Liver (tissue), 9 donors: ENCODE measurements around the gene ARPC5L. TPM values are rescaled to one million over a fixed set of nuclear protein-coding genes. Genes with fewer than 3 reads are reported as not detected.

Experiments used
- DNase-seq: peaks from one replicate; pipeline ENCODE4 v3.0.0-alpha.2; 2017; ENCODE audit warnings: low spot score
- H3K27ac ChIP-seq, 2 donors: one replicate each; pipeline ENCODE4 v1.7.0; 2013; ENCODE audit warnings: inconsistent platforms in 2 of 2, low read length in 2 of 2, control low read depth in 1 of 2, low read depth in 1 of 2, mild to moderate bottlenecking in 1 of 2
- H3K27me3 ChIP-seq, 4 donors: one replicate each; pipeline versions ENCODE4 v1.6.1 to v1.7.0; 2013; ENCODE audit warnings: low read length in 3 of 4, inconsistent platforms in 1 of 4, mild to moderate bottlenecking in 1 of 4, moderate library complexity in 1 of 4; ENCODE audit not compliant: control insufficient read depth in 4 of 4, insufficient read depth in 4 of 4
- H3K36me3 ChIP-seq, 4 donors: one replicate each; pipeline versions ENCODE4 v1.6.1 to v1.7.0; 2013; ENCODE audit warnings: low read length in 3 of 4, mild to moderate bottlenecking in 3 of 4, low read depth in 1 of 4, moderate library complexity in 1 of 4; ENCODE audit not compliant: control insufficient read depth in 4 of 4, insufficient read depth in 3 of 4
- H3K4me1 ChIP-seq, 4 donors: one replicate each; pipeline versions ENCODE4 v1.6.1 to v1.7.0; 2013; ENCODE audit warnings: low read length in 3 of 4, mild to moderate bottlenecking in 3 of 4, moderate library complexity in 1 of 4; ENCODE audit not compliant: control insufficient read depth in 4 of 4, insufficient read depth in 4 of 4
- H3K4me3 ChIP-seq, 3 donors: one replicate each; pipeline versions ENCODE4 v1.6.1 to v1.7.0; 2013; ENCODE audit warnings: low read length in 3 of 3, control low read depth in 1 of 3, low read depth in 1 of 3, mild to moderate bottlenecking in 1 of 3
- H3K9ac ChIP-seq, 2 donors: one replicate each; pipeline ENCODE4 v1.7.0; 2013; ENCODE audit warnings: low read length in 2 of 2, mild to moderate bottlenecking in 2 of 2, moderate library complexity in 2 of 2, control low read depth in 1 of 2, low read depth in 1 of 2
- H3K9me3 ChIP-seq, 4 donors: one replicate each; pipeline versions ENCODE4 v1.6.1 to v1.7.0; 2013; ENCODE audit warnings: low read length in 3 of 4; ENCODE audit not compliant: control insufficient read depth in 4 of 4
- CTCF ChIP-seq: fragments of 150-350 bp; IDR thresholded peaks from 2 replicates; pipeline ENCODE4 v1.5.1; 2017; ENCODE audit warnings: improper control_type of control experiment, low read depth, low read length; ENCODE audit not compliant: missing input control
- EGR1 ChIP-seq, 2 donors: IDR thresholded peaks; 2 replicates each; pipeline ENCODE4 v1.6.1; 2016 to 2018; ENCODE audit warnings: antibody characterized with exemption in 2 of 2, low read depth in 2 of 2
- FOXA1 ChIP-seq: IDR thresholded peaks from 2 replicates; pipeline ENCODE4 v1.6.1; 2016; ENCODE audit warnings: antibody characterized with exemption
- FOXA2 ChIP-seq: IDR thresholded peaks from 2 replicates; pipeline ENCODE4 v1.6.1; 2016; ENCODE audit warnings: antibody characterized with exemption
- GABPA ChIP-seq, 2 donors: IDR thresholded peaks in 1 of 2; conservative IDR thresholded peaks in 1 of 2; 2 replicates each; pipeline ENCODE4 v1.6.1; 2016; ENCODE audit warnings: antibody characterized with exemption in 2 of 2, mild to moderate bottlenecking in 1 of 2, moderate library complexity in 1 of 2
- HNF4A ChIP-seq, 2 donors: conservative IDR thresholded peaks; 2 replicates each; pipeline ENCODE4 v1.6.1; 2016; ENCODE audit warnings: antibody characterized with exemption in 2 of 2, mild to moderate bottlenecking in 2 of 2
- HNF4G ChIP-seq: IDR thresholded peaks from 2 replicates; pipeline ENCODE4 v1.6.1; 2016; ENCODE audit warnings: antibody characterized with exemption
- JUND ChIP-seq, 2 donors: IDR thresholded peaks; 2 replicates each; pipeline ENCODE4 v1.6.1; 2016; ENCODE audit warnings: antibody characterized with exemption in 2 of 2
- MAX ChIP-seq: IDR thresholded peaks from 2 replicates; pipeline ENCODE4 v1.6.1; 2016; ENCODE audit warnings: antibody characterized with exemption
- NR2F2 ChIP-seq: IDR thresholded peaks from 2 replicates; pipeline ENCODE4 v1.6.1; 2016; ENCODE audit warnings: antibody characterized with exemption
- RAD21 ChIP-seq, 2 donors: IDR thresholded peaks; 2 replicates each; pipeline ENCODE4 v1.6.1; 2016; ENCODE audit warnings: antibody characterized with exemption in 2 of 2, mild to moderate bottlenecking in 2 of 2
- RXRA ChIP-seq, 2 donors: IDR thresholded peaks; 2 replicates each; pipeline ENCODE4 v1.6.1; 2017 to 2018; ENCODE audit warnings: antibody characterized with exemption in 2 of 2, mild to moderate bottlenecking in 1 of 2
- SP1 ChIP-seq: IDR thresholded peaks from 2 replicates; pipeline ENCODE4 v1.6.1; 2018; ENCODE audit warnings: antibody characterized with exemption, mild to moderate bottlenecking
- TAF1 ChIP-seq: conservative IDR thresholded peaks from 2 replicates; pipeline ENCODE4 v1.6.1; 2016; ENCODE audit warnings: antibody characterized with exemption, mild to moderate bottlenecking
- YY1 ChIP-seq: IDR thresholded peaks from 2 replicates; pipeline ENCODE4 v1.6.1; 2016; ENCODE audit warnings: antibody characterized with exemption, mild to moderate bottlenecking
- WGBS: extraction: QIAGEN DNeasy Blood & Tissue Kit; methylation state at CpG from one replicate; pipeline ENCODE4 v1.1.7; 2013; 5-methylcytosine and 5-hydroxymethylcytosine counted together
- polyA plus RNA-seq, 2 donors: library from polyadenylated mRNA; stranded (reverse) in 1 of 2; unstranded in 1 of 2; fragments of 200-250 nt in 1 of 2; fragments of >200 nt in 1 of 2; fragmentation: Nextera tagmentation in 1 of 2; extraction: Ambion mirVana in 1 of 2; gene quantifications; one replicate each; pipeline versions ENCODE4 v1.2.1 to v1.2.3, GENCODE V29; 2013 to 2015
- total RNA-seq, 2 donors: library from RNA; depleted of rRNA; stranded (reverse); fragments of >200 nt; gene quantifications; one replicate each; pipeline ENCODE4 v1.2.3, GENCODE V29; 2014
- TF ChIP-seq, protein P1 (sequence below): IDR thresholded peaks from 2 replicates; pipeline ENCODE4 v1.6.1; 2016; ENCODE audit warnings: antibody characterized with exemption
- donor health status: healthy.
- donor health status: healthy.
- donor health status: healthy.
- donor health status: healthy.
- donor health status: healthy.

The ARPC5L gene
- total and polyA plus RNA-seq, 4 donors: 9.3 to 31.2 (median 17.8) TPM

DNA sequence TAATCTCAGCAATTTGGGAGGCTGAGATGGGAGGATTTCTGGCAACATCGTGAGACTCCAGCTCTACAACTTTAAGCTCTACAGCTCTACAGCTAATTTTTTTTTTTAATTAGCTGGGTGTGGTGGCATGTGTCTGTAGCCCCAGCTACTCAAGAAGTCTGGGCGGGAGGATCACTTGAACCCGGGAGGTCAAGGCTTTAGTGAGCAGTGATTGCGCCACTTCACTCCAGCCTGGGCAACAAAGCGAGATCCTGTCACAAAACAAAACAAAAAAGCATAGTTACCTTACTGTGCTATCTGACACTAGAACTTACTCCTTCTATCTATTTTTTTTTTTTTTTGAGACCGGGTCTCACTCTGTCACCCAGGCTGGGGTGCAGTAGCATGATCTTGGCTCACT, 15.0 kb upstream of the ARPC5L start:
- DNase-seq: no peak
- H3K27ac ChIP-seq: no peak overlapping the region
- 94% methylated on average over 6 of the region's 6 CpGs for WGBS
- H3K36me3 ChIP-seq: no peaks in the 10 kb centered on the region
- no peaks in the 10 kb centered on the region for H3K9me3 ChIP-seq
- TF ChIP-seq YY1: no peak
- no peak for TF ChIP-seq GABPA (IDR thresholded peaks at IDR 0.05 in 1 of 2, conservative IDR thresholded peaks at IDR 0.05 in 1 of 2)
- TF ChIP-seq SP1: no peak
- TF ChIP-seq, protein P1, sequence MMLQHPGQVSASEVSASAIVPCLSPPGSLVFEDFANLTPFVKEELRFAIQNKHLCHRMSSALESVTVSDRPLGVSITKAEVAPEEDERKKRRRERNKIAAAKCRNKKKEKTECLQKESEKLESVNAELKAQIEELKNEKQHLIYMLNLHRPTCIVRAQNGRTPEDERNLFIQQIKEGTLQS: no peak
- no peak for TF ChIP-seq HNF4G
- no peak for TF ChIP-seq FOXA1
- no peak for TF ChIP-seq MAX
- TF ChIP-seq RAD21 (IDR thresholded peaks at IDR 0.05): no peak
- TF ChIP-seq CTCF: no peak
- TF ChIP-seq JUND (IDR thresholded peaks at IDR 0.05): no peak
- no peak for TF ChIP-seq RXRA (IDR thresholded peaks at IDR 0.05)
- peaks cover 0 to 4% (median 0%) of the 10 kb centered on the region in 4 donors for H3K27me3 ChIP-seq
- H3K9ac ChIP-seq: no peak overlapping the region
- H3K4me1 ChIP-seq: no peaks in the 10 kb centered on the region
- H3K4me3 ChIP-seq: no peak overlapping the region

- Histone ChIP-seq H3K9ac (no peak overlapping the region), H3K4me1 (peaks cover 2 to 13% (median 10%) of the 10 kb centered on the region in 4 donors), H3K4me3 (no peak overlapping the region), H3K36me3 (no peaks in the 10 kb centered on the region), H3K9me3 (no peaks in the 10 kb centered on the region), H3K27ac (no peak overlapping the region), H3K27me3 (peaks cover 0 to 4% (median 0%) of the 10 kb centered on the region in 4 donors)
- 55% methylated on average over 10 of the region's 10 CpGs for WGBS
- no peak for DNase-seq
- TF ChIP-seq NR2F2 (peak; percentile 58), TAF1 (no peak), FOXA1 (no peak)
These were observed 12.1 kb upstream of the ARPC5L start for GRCh38 chr9:124849801-124850200.

DNA sequence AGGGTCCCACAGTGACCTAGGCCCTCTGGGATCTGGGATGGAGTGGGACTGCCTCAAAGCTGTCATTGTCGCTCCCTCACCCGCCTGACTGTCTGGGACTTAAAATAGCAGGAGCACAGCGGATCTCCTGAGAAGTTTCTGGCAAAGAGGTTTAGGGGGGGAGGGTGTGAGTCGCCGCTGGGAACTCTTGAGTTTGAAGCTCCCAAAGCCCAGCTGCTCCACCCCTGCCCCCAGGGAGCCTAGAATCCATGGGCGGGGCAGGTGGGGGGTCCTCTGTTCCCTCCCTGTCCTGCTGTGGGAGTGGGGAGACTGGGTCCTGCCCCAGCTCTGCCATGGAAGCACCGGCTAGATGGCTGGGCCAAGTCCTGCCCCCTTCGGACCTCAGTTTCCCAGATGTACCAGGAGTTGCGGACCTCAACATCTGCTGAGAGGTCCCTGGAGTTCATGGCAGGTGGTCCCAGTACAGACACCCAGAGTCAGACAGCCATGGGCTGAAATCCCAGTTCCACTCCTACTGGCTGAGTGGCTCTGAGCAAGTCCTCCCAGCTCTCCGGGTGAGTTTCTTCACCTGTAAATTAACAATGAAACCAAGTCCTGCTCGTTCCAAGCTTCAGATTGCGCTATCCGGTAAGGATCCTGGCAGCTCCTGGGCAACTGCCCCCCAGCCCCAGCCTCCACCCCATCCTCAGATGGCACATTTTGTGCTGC, 9.7 kb upstream of the ARPC5L start:
- Histone ChIP-seq H3K4me3 (no peak overlapping the region), H3K4me1 (peaks cover 2 to 13% (median 10%) of the 10 kb centered on the region in 4 donors), H3K9me3 (no peaks in the 10 kb centered on the region), H3K9ac (no peak overlapping the region), H3K27me3 (peaks cover 0 to 4% (median 0%) of the 10 kb centered on the region in 4 donors), H3K27ac (no peak overlapping the region), H3K36me3 (peaks cover 0 to 8% (median 3%) of the 10 kb centered on the region in 4 donors)
- WGBS: 67% methylated on average over 13 of the region's 13 CpGs
- no peak for DNase-seq
- no peak for TF ChIP-seq SP1
- no peak for TF ChIP-seq EGR1 (IDR thresholded peaks at IDR 0.05; ENCODE audit: low read depth in 2 of 2)
- no peak for TF ChIP-seq RAD21 (IDR thresholded peaks at IDR 0.05)
- no peak for TF ChIP-seq JUND (IDR thresholded peaks at IDR 0.05)
- TF ChIP-seq TAF1: no peak
- no peak for TF ChIP-seq GABPA (IDR thresholded peaks at IDR 0.05 in 1 of 2, conservative IDR thresholded peaks at IDR 0.05 in 1 of 2)
- no peak for TF ChIP-seq HNF4G
- no peak for TF ChIP-seq RXRA (IDR thresholded peaks at IDR 0.05)
- TF ChIP-seq FOXA2: no peak
- TF ChIP-seq HNF4A (conservative IDR thresholded peaks at IDR 0.05): no peak
- TF ChIP-seq CTCF: no peak
- no peak for TF ChIP-seq MAX
- no peak for TF ChIP-seq YY1
